ENCODE measurements around the gene RYR1. TPM values are rescaled to one million over a fixed set of nuclear protein-coding genes. Genes with fewer than 3 reads are reported as not detected.
"Not testable (repeated sequence)": the region's sequence is repeated elsewhere in the genome, so short reads cannot be mapped to it uniquely, and the experiment has no call there.

Gene RYR1
- polyA plus RNA-seq, 4 donors = 4.0 to 11.9 (median 4.9) TPM

GRCh38 chr19:38399081-38399480, 34.4 kb upstream of the RYR1 start:
- DNase-seq (ENCODE audit: low read depth in 4 of 4, low spot score in 3 of 4) = no peak

- no peak for DNase-seq (ENCODE audit: low read depth in 4 of 4, low spot score in 3 of 4)
Observed at GRCh38 chr19:38399537-38399936, 34.0 kb upstream of the RYR1 start.

GRCh38 chr19:38400361-38400760, 33.1 kb upstream of the RYR1 start:
- no peak for DNase-seq (ENCODE audit: low read depth in 4 of 4, low spot score in 3 of 4)

- no peak for DNase-seq (ENCODE audit: low read depth in 4 of 4, low spot score in 3 of 4)
Observed at GRCh38 chr19:38401148-38401547, 32.3 kb upstream of the RYR1 start.

GRCh38 chr19:38402623-38402966, 30.9 kb upstream of the RYR1 start:
- DNase-seq (ENCODE audit: low read depth in 4 of 4, low spot score in 3 of 4) = no peak

GRCh38 chr19:38402967-38403674, 30.4 kb upstream of the RYR1 start, which contains the start of gene FAM98C:
FAM98C (plus strand) TSS chr19:38403093; CDS start chr19:38403154, 61 bp downstream.
- DNase-seq (ENCODE audit: low read depth in 4 of 4, low spot score in 3 of 4) = peak; percentile 91 to 95 (median 92)

GRCh38 chr19:38404858-38405257, 28.6 kb upstream of the RYR1 start:
- DNase-seq (ENCODE audit: low read depth in 4 of 4, low spot score in 3 of 4) = no peak

GRCh38 chr19:38405276-38405675, 28.2 kb upstream of the RYR1 start:
- no peak for DNase-seq (ENCODE audit: low read depth in 4 of 4, low spot score in 3 of 4)

GRCh38 chr19:38409631-38410133, 23.8 kb upstream of the RYR1 start:
- DNase-seq (ENCODE audit: low read depth in 4 of 4, low spot score in 3 of 4) = no peak

- DNase-seq (ENCODE audit: low read depth in 4 of 4, low spot score in 3 of 4) = not testable (repeated sequence)
Observed at GRCh38 chr19:38410407-38410806, 23.1 kb upstream of the RYR1 start.

- DNase-seq (ENCODE audit: low read depth in 4 of 4, low spot score in 3 of 4) = no peak
Observed at GRCh38 chr19:38411041-38411712, 22.3 kb upstream of the RYR1 start.

GRCh38 chr19:38411898-38412297, 21.6 kb upstream of the RYR1 start:
- not testable (repeated sequence) for DNase-seq (ENCODE audit: low read depth in 4 of 4, low spot score in 3 of 4)

- DNase-seq (ENCODE audit: low read depth in 4 of 4, low spot score in 3 of 4) = no peak
Observed at GRCh38 chr19:38412491-38412890, 21.0 kb upstream of the RYR1 start.

GRCh38 chr19:38412961-38413360, 20.5 kb upstream of the RYR1 start:
- DNase-seq (ENCODE audit: low read depth in 4 of 4, low spot score in 3 of 4) = no peak

- no peak for DNase-seq (ENCODE audit: low read depth in 4 of 4, low spot score in 3 of 4)
Observed at GRCh38 chr19:38413416-38413815, 20.1 kb upstream of the RYR1 start.

- no peak for DNase-seq (ENCODE audit: low read depth in 4 of 4, low spot score in 3 of 4)
Observed at GRCh38 chr19:38417146-38417543, 16.3 kb upstream of the RYR1 start.

GRCh38 chr19:38417544-38418506, 15.7 kb upstream of the RYR1 start:
- no peak for DNase-seq (ENCODE audit: low read depth in 4 of 4, low spot score in 3 of 4)

GRCh38 chr19:38420935-38421334, 12.6 kb upstream of the RYR1 start:
- DNase-seq (ENCODE audit: low read depth in 4 of 4, low spot score in 3 of 4) = no peak

GRCh38 chr19:38421856-38422255, 11.6 kb upstream of the RYR1 start:
- DNase-seq (ENCODE audit: low read depth in 4 of 4, low spot score in 3 of 4) = no peak

- DNase-seq (ENCODE audit: low read depth in 4 of 4, low spot score in 3 of 4) = no peak
Observed at GRCh38 chr19:38422438-38422837, 11.1 kb upstream of the RYR1 start.

GRCh38 chr19:38424272-38424671, 9.2 kb upstream of the RYR1 start:
- no peak for DNase-seq (ENCODE audit: low read depth in 4 of 4, low spot score in 3 of 4)

Data from left renal pelvis (tissue), 4 donors.